ENCODE measurements around the gene RASAL2.

The RASAL2 gene

GRCh38 chr1:178528953-178529335, 435.0 kb downstream of the RASAL2 start:
- DNase-seq = no peak

GRCh38 chr1:178529364-178530036, 435.6 kb downstream of the RASAL2 start:
- DNase-seq = no peak

GRCh38 chr1:178530037-178530402, 436.1 kb downstream of the RASAL2 start:
- DNase-seq = no peak

- no peak for DNase-seq
Measured at GRCh38 chr1:178530502-178530901, 436.6 kb downstream of the RASAL2 start.

- peak; percentile 58 for DNase-seq
Measured at GRCh38 chr1:178531887-178532286, 438.0 kb downstream of the RASAL2 start.

- peak; percentile 58 for DNase-seq
Measured at GRCh38 chr1:178532392-178532791, 438.5 kb downstream of the RASAL2 start.

GRCh38 chr1:178533121-178533946, 439.4 kb downstream of the RASAL2 start:
- no peak for DNase-seq

All from DMS153 (cell line).